NT2/D1 (cell line): ENCODE measurements around the gene UNC80.

Source experiments
- YY1 ChIP-seq: IDR thresholded peaks from 2 replicates; pipeline ENCODE4 v1.6.1; 2011; ENCODE audit not compliant: insufficient read length, insufficient read depth
- ZNF274 ChIP-seq: IDR thresholded peaks from 2 replicates; pipeline ENCODE4 v1.6.1; 2011; ENCODE audit warnings: mild to moderate bottlenecking, low read depth, low read length

- TF ChIP-seq YY1: no peak
- no peak for TF ChIP-seq ZNF274
These were observed 10.1 kb upstream of the UNC80 start for GRCh38 chr2:209761566-209761965.
